Measurements from ENCODE around the gene PPDPF.
"Not testable (repeated sequence)": the region's sequence is repeated elsewhere in the genome, so short reads cannot be mapped to it uniquely, and the experiment has no call there.

Gene PPDPF, protein sequence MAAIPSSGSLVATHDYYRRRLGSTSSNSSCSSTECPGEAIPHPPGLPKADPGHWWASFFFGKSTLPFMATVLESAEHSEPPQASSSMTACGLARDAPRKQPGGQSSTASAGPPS

DNA sequence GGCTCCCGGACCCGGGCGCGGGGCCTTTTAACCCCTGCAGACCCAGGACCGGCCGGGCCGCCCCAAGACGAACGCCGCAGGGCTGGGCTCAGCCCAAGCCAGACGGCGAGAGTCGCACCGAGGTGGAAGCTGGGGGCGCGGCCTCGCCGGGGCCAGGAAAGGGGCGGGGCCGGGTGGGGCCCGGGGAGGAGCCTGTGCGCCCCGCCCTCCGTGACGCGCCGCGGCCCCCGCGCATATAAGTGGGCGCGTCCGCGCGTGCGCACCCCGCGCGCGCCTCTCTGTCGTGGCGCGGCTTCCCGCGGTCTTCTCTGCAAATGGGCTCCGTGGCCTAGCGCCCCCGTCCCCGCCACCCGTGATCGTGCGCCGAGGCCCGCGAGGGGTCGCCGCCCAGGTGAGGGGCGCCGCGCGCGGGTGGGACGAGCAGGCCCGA, at the start of gene PPDPF:
Gene PPDPF, plus strand, starts transcription at position 262 of the 430 bp plus-strand sequence. CDS start 544 bp downstream, outside the sequence.
- DNase-seq (ENCODE audit: low spot score) = peak; percentile 98

DNA sequence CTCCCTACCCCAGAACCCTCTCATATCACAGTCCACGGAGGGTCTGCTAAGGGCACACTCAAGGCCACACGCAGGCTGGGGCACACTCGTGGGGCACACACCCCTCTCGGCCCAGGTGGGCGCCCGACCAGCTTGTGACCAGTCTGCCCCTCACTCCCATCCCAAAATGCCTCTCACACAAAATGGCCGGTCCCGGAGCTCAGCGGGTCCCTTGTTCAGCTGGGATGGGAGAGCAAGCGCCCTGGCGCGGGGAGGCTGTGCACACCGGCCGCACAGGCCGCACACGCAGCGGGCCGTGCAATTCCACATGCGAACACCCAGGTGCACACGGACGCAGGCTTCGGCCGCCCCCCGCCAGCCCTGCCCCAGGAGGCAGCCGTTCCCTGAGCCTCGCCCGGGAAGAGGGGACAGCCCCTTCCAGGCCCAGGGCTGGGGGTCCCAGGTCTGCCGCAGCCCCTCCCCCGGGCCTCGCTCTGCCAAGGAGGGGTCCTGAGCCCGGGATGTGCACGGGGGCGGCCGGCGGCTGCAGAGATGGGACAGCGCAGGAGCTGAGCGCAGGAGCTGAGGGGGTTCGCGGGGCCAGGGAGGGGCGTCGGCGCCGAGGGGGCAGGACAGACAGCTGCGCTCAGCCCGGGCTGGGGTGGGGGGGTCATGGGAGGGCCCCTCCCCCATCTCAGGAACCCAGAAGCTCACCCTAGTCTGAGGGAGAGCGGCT, 49.4 kb upstream of the PPDPF start:
- no peak for DNase-seq (ENCODE audit: low spot score)

DNA sequence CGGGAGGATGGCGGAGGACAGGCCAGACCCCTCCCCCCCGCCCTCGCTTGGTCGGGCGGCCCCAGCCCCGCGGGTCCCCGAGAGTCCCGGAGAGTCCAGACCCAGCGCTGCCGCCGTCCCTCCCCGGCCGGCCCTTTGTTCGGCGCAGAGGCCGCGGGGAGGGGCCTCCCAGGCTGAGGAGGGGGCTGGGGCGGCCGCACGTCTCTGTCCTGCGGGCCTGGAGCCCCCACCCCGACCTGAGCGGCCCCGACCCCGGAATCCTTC, 48.9 kb upstream of the PPDPF start:
- no peak for DNase-seq (ENCODE audit: low spot score)

DNA sequence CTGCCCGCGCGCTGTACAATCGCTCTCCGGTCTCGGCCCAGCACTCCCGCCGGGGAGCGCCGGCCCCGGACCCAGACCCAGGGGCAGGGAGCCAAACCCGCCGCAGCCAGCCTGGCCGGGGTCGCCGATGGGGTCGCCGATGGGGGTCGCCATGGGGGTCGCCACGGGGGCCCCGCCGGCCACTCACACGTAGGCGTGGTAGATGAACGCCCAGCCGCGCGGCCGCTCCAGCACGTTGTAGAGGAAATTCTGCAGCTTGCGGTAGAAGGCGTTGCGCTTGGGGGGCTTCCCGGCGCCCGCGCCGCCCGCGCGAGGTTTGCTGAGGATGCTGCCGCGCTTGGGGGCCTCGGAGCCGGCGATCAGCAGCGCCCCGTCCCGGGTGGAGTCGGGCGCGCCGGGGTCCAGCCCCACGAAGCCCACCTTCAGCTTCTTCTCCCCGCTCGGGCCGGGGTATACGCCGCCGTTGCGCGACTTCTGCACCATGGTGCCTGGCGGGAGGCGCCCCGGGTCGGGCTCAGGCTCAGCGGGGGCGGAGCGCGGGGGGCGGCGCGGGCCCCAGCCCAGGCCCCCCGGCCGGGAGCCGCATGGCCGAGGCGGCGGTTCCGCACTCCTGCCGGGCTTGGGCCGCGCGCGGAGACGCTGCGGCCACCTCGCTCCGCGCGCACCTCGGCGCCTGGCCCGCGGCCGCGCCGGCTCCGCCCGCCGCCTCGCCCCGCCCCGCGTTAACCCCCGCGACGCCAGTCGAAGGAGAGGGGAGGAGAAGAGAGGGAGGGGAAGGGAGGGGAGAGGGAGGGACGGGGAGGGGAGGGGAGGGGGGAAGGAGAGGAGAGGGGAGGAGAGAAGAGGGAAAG, 48.4 kb upstream of the PPDPF start, which contains the start of gene KCNQ2:
Gene KCNQ2, minus strand, starts transcription at position 675 of the 851 bp plus-strand sequence. Its CDS starts 192 bp downstream, at position 483.
- DNase-seq (ENCODE audit: low spot score) = no peak

DNA sequence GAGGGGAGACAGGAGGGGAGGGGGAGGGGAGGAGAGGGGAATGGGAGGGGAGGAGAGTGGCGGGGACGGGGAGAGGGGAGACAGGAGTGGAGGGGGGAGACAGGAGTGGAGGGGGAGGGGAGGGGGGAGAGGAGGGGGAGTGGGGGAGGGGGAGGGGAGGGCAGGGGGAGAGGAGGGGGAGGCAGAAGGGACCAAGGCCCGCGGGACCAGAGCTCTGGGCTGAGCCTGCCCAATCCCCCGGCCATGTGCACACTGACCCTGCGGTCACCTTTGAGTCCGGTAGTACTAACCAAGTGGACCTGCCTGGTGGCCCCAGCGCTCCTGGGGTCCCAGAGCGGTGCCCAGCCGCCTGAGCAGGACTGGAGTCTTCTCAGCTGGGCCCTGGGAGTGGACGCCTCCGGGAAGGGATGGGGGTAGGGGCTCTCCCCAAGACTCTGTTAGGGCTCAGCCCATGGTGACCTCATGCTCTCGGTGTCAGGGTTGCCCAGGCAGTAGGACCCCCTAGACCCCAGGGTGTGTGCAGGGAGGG, 47.6 kb upstream of the PPDPF start:
- DNase-seq (ENCODE audit: low spot score) = no peak

DNA sequence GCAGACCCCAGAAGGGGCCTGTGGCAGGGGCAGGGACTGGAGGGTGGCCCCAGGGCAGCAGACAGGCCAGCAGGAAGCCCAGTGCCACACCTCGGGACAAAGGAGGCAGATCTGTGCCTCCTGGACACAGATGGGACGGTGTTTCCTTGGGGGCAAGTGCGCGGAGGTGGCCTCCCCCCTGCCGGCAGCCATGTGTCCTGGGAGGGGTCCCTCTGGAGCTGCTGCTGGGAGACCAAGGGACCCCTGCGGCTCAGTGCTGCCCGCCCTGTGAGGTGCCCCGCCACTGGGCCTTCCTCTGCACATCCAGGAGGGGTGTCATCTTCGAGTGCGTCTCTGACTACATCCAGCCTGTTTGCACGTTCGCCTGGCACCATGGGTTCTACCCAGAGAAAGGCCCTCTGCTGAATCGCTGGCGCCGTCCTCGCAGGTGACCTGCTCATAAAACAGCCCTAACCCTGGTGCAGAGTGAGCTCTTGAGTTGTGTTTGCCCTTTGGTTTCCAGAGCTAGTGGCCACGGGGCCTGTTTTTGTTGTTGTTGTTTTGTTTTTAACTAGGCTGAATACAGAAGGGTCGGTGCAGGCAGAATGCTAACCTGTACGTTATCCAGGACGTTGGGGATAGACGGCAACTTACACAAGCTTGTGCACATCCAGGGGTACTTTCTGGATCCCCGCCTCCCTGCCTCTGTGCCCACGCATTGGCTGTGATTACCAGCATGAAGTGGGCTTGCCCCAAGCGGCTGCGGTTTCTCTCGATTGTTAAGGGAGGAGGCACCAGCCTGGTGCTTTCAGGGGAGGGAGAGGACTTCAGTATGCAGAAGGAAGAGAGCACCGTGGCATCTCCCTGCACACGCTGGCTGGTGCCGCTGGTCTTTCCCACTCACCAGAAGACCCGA, 46.8 kb upstream of the PPDPF start:
- DNase-seq (ENCODE audit: low spot score) = no peak

DNA sequence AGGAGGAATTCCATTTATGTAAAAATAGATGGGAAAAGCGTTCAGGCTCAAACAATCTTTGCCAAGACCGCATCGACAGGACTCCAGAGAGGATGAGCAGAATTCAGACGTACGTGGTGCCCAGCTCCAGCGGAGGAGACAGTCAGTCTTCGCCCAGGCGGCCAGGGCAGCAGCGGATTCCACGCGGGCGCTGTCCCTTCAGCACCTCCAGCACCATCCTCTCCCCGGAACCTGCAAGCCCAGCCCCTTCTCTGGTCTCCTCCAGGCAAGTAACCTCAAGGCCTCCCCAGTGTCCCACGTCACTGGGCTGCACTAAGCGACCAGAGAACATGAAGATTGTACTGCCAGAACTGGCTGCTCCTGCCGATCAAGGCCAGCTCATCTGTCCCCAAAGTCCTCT, 45.4 kb upstream of the PPDPF start:
- DNase-seq (ENCODE audit: low spot score) = peak; percentile 50

DNA sequence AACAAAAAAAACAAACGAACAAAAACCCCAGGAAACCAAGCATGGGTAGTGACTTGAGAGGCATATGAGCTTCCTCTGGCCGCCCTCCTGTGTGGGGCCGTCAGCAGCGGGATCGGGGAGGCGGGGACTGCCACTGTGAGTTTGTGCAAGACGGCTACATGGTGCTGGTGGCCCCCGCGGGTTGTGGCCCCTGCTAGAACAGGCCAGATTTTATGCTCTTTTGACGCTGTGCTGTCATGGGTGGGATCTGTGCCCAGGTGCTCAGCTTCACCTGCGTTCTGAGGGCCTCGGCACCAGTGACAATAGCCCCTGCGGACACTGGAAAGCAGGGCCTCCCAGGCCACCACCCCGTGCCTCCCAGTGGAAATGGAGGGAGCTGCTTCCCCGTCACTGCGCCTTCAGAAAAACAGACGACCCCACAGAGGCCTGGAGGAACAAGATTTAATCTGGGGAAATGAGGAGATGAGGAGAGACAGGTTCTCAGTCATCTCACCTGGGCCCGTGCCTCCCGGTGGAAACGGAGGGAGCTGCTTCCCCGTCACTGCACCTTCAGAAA, 43.4 kb upstream of the PPDPF start:
- no peak for DNase-seq (ENCODE audit: low spot score)

DNA sequence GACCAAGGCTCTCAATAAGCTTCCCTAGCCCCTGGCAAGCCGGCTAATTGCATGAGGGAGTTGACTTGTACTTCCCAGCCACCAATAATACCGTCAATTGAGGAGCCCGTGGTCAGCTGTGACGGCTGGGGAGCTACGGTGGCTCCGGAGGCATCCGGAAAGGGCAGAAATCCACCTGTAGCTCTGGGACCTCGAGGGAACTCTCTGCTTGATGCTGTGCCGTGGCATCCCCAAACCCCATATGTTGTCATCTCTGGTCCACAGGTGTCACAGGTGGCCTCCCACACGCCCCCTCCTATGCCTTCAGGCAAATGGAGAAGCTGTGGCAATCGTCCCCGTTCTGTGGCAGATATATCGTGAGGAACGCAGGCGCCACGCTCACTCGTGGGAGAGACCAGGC, 42.6 kb upstream of the PPDPF start:
- no peak for DNase-seq (ENCODE audit: low spot score)

DNA sequence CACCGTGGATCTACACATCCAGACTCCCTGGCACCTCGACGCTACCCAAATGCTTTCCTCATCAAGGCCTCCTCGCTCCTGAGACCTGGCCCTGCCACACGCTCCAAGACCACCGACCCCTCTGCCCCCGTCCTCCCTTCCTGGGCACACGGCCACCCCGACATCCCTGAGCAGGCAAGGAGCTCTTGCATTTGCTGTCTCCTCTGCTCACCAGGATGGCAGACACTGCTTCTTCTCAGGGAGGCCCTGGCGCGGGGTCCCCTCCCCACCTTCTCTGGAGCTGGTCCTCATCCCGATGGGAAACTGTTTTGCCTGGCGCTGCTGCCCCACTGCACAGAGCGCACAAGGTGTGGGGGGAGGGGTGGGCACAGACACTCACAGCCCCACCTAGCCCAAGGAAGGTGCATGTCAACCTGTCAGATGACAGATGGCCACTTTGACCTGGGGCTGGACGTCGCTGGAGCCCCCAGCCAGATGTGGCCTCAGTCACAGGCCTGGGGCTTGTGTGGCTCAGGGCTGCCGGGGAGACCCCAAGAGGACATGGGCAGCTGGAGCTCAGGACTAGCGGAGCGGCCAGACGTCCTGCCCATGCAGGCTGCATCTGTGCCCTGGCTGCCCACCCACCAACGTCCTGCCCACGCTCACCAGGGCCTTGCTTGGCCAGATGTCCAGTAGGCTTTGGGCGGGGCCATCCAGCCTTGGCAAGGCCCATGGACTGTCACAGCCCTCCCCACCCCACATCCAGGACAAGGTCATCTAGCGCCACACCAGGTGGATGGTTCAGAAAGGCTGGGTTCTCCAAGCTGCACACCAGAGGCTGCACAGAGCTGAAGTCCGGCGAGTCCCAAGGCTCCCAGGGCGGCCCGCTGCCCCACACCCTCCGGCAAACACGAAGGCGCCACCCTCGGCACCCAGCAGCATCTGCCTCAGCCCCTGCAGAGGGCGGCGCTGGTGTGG, 41.9 kb upstream of the PPDPF start:
- no peak for DNase-seq (ENCODE audit: low spot score)

DNA sequence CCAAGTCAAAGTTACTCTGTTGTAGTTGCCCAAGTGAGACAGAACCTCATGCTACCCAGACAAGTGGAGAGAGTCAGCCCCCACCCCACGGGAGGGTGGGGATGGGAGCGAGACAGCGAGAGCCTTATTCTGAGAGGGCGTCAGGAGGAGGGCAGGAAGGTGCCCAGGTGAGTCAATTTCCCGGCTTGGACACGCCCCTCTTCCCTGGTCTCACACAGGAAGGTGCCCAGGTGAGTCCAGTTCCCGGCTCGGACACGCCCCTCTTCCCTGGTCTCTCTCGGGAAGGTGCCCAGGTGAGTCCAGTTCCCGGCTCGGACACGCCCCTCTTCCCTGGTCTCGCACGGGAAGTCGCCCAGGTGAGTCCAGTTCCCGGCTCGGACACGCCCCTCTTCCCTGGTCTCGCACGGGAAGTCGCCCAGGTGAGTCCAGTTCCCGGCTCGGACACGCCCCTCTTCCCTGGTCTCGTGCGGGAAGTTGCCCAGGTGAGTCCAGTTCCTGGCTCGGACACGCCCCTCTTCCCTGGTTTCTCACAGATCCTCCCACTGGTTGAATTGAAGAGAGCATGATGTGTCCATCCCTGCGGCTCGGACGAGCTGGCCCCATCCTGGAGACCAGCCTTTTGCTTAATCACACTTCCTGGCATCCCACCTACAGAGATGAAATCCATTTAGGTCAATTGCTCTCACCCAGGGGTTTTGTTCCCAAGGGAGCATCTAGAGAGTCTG, 40.7 kb upstream of the PPDPF start:
- not testable (repeated sequence) for DNase-seq (ENCODE audit: low spot score)

DNA sequence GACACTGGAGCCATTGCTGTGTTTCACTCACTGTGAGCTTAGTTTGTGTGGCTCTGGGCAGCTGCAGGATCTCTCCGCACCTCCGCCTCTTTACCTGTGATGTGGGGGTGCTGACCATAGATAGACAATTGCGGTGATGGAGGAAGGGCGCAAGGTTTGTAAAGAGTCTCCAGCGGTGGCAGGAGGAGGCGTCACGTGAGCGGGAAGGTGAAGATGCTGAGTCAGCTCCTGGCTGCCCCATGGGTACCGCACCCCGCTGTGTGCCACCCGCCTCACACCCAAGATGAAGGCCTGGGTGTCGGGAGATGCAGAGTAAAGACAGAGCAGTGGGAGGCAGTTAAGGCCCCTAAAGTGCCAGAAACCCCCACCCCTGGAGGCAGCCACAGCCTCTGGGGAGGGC, 39.1 kb upstream of the PPDPF start:
- no peak for DNase-seq (ENCODE audit: low spot score)

DNA sequence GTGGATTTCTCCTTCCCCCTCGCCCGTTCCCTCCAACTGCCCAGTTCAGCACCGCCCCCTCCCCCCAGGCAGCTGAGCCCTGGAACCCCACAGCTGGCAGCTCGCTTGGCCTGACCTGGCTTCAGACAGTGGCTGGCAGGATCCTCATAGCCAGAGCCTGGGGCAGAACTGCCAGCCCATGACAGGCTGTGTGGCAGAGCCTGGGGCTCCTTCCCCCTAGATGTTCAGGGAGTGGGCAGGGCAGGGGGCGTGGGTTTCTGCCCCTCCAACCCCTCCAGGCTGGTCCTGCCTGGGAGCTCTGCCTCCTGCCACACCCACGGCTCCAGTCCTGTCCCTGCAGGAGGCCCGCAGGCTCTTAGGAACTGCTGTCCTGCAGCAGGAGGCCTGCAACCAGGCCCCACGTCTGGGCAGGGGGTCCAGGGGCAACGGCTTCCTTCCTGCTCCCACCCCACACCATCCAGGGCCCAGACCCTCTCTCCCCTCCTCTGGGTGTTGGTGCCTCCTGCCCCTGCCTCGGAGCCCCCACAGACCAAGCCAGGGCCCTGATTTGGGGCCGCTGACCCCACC, 38.5 kb upstream of the PPDPF start:
- DNase-seq (ENCODE audit: low spot score) = no peak

DNA sequence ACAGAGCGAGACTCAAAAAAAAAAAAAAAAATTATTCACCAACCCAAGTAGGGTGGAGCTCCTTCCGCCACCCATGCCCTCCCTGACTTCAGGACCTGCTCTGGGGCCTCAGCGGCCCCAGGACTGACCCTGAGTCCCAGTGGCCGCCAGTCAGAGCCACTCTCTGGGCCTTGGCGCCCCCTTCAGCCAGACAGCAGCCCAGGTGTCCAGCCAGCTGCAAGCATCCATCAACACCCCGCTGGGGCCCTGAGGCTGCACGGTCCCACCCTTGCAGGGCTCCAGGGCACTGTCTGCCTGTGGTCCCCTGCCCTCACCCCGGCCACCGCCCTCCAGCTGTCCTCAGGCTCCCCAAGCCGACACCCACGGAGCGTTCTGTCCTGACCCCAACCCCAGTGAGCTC, 36.7 kb upstream of the PPDPF start:
- no peak for DNase-seq (ENCODE audit: low spot score)

DNA sequence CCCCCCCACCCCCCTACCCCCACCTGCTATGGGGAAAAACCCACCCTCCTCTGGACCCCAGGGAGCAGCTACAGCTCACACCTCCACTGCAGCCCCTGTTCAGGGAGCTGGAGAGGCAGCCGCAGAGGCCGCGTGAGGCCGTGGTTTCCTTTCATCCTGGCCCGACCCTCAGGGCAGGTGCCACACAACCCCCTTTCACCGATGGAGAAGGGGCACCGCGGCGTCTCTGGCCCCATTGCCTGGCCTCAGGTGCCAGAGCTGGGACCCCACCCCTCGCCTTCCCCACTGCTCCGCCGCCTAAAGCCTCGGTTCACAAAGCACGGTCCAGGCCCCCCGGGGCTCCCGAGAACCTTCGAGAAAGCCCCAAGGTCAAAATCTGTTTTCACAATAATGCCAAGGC, 36.3 kb upstream of the PPDPF start:
- no peak for DNase-seq (ENCODE audit: low spot score)

DNA sequence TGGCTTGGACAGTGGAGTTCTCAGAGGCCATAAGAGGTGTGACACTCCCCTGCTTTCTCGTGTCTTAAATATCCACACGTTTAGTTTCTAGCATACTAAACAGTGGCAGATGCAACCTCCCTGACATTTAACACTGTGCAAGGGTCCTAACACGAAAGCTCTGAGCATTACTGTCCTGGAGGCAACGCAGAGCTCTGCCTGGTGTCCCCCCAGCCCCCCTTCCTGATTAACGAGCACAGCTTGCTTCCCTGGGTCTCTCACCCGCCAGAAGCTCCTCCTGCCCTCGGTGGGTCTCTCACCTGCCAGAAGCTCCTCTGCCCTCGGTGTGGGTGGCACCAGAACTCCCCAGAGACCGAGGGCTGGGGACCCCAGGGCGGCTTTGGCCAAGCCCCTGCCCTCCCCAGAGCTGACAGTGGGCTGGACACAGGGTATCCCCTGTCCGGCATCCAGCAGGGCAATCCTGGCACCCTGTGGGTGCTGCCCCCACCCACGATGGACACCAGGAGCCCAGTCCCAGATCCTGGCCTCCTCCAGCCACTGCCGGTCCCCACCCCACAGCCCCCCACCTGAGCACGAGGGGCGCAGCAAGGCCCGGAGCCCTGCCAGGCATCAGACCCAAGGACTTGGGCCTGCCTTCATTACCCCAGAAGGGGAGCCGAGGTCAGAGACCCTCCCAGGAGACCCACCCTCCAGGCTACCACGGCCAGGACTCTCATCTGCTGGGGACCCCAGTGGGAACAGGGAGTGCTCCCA, 35.7 kb upstream of the PPDPF start:
- no peak for DNase-seq (ENCODE audit: low spot score)

DNA sequence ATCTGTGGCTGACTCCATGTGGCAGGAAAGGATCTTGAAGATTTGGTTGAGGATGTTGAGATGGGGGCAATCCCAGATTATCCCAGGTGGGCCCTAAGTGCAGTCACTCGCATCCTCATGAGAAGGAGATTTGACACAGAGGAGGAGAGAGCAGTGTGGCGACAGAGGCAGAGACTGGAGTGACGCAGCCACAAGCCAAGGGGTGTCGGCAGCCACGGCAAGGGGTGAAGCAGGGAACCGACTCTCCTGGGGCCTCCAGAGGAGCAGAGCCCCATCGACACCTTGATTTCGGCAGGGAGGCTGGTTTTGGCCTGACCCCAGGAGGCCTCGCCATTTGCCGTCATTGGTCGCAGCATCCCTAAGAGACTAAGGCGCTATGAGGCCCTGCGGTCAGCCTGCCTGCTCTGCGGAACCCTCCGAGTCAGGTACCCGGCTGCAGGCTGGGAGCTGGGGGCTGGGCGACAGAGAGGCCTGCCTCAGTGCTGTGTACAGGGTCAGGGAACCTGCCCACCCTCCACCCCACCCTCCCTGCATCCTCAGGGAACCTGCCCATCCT, 34.2 kb upstream of the PPDPF start:
- DNase-seq (ENCODE audit: low spot score) = no peak

DNA sequence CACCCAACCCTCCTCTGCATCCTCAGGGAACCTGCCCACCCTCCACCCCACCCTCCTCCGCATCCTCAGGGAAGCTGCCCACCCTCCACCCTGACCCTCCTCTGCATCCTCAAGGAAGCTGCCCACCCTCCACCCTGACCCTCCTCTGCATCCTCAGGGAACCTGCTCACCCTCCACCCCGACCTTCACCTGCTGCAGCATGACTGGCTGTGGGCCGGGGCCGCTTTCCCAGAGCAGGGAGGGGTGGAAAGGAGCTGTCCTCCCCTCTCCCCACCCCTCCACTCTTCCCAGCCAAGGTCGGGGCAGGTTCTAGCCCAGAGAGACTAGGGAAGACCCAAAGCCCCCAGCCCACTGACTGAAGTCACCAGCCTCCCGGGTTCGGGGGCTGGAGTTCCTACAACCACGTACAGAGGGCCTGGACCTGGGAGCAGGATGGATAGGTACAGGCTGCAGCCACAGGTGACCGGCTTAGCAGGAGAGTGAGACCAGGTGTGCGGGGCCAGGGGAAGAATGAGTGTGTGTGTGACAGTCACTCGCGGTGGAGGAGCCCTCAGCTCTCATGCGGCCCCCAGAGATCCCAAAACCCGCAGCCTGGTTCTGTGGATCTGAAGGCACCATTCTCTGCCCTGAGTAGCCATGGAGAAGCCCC, 33.3 kb upstream of the PPDPF start:
- DNase-seq (ENCODE audit: low spot score) = no peak
